ENCODE measurements around the gene MEIKIN.

GRCh38 chr5:131863700-131864099 is 81.8 kb downstream of the MEIKIN start:
- no peak for TF ChIP-seq EZH2 (IDR thresholded peaks at IDR 0.05; ENCODE audit: borderline replicate concordance, insufficient read depth, low read length, poor library complexity, severe bottlenecking)
- no peak for TF ChIP-seq POLR2AphosphoS5 (IDR thresholded peaks at IDR 0.05)
- TF ChIP-seq CTCF (IDR thresholded peaks at IDR 0.05; ENCODE audit: poor library complexity, severe bottlenecking): no peak
- TF ChIP-seq RAD21 (conservative IDR thresholded peaks at IDR 0.05): no peak
- no peak for TF ChIP-seq REST (IDR thresholded peaks at IDR 0.05; ENCODE audit: borderline replicate concordance)
- no peak for TF ChIP-seq EP300 (conservative IDR thresholded peaks at IDR 0.05; ENCODE audit: poor library complexity, severe bottlenecking)
- no peak for TF ChIP-seq MXI1 (conservative IDR thresholded peaks at IDR 0.05; ENCODE audit: poor library complexity, severe bottlenecking)
- TF ChIP-seq TAF1 (IDR thresholded peaks at IDR 0.05; ENCODE audit: low read depth): no peak

Data from neural cell (in vitro differentiated cells).